SJCRH30 (cell line): ENCODE measurements around the gene SRRM1. TPM values are rescaled to one million over a fixed set of nuclear protein-coding genes. Genes with fewer than 3 reads are reported as not detected.
"Not testable (repeated sequence)": the region's sequence is repeated elsewhere in the genome, so short reads cannot be mapped to it uniquely, and the experiment has no call there.

Experiments
- DNase-seq, 2 experiments: peaks; one replicate each; pipeline ENCODE4 v3.0.0-alpha.2; 2015 to 2020
- H3K27ac ChIP-seq: fragments of 250-450 bp; sonication (Bioruptor Pico); 2 replicates; pipeline ENCODE4 v1.5.1; 2020; ENCODE audit warnings: mild to moderate bottlenecking, moderate library complexity
- H3K27me3 ChIP-seq: fragments of 250-450 bp; sonication (Bioruptor Pico); 2 replicates; pipeline ENCODE4 v1.5.1; 2020; ENCODE audit warnings: mild to moderate bottlenecking, moderate library complexity
- H3K36me3 ChIP-seq: fragments of 250-450 bp; sonication (Bioruptor Pico); 2 replicates; pipeline ENCODE4 v1.5.1; 2020; ENCODE audit warnings: mild to moderate bottlenecking, moderate library complexity
- H3K4me1 ChIP-seq: fragments of 250-450 bp; sonication (Bioruptor Pico); 2 replicates; pipeline ENCODE4 v1.5.1; 2020; ENCODE audit warnings: mild to moderate bottlenecking, moderate library complexity
- H3K4me3 ChIP-seq: fragments of 250-450 bp; sonication (Bioruptor Pico); 2 replicates; pipeline ENCODE4 v1.5.1; 2020; ENCODE audit warnings: mild to moderate bottlenecking, moderate library complexity
- H3K9me3 ChIP-seq: fragments of 250-450 bp; sonication (Bioruptor Pico); replicated peaks from 2 replicates; pipeline ENCODE4 v1.5.1; 2020; ENCODE audit warnings: mild to moderate bottlenecking, moderate library complexity
- total RNA-seq: library from RNA; depleted of rRNA; stranded (reverse); fragments of >200 nt; shearing (Covaris generic); gene quantifications from 2 replicates; pipeline ENCODE4 v1.2.3, GENCODE V29; 2014

Gene SRRM1
- total RNA-seq, 1 experiment from 2014 or later: 131 TPM

GRCh38 chr1:24659993-24660665 is 17.0 kb downstream of the SRRM1 start:
- no peaks in the 10 kb centered on the region for H3K27me3 ChIP-seq
- DNase-seq: no peak
- peaks cover 96% of the 10 kb centered on the region for H3K36me3 ChIP-seq
- no peak overlapping the region for H3K4me3 ChIP-seq
- H3K4me1 ChIP-seq: no peaks in the 10 kb centered on the region
- H3K9me3 ChIP-seq: no peaks in the 10 kb centered on the region
- no peak overlapping the region for H3K27ac ChIP-seq

GRCh38 chr1:24664507-24665033 is 21.5 kb downstream of the SRRM1 start:
- H3K4me1 ChIP-seq: peaks cover under 1% of the 10 kb centered on the region; the same call in 1 of the 2 replicates
- peaks cover 95% of the 10 kb centered on the region for H3K36me3 ChIP-seq
- no peak overlapping the region for H3K4me3 ChIP-seq
- H3K9me3 ChIP-seq: no peaks in the 10 kb centered on the region
- H3K27me3 ChIP-seq: no peaks in the 10 kb centered on the region
- DNase-seq: no peak
- no peak overlapping the region for H3K27ac ChIP-seq

GRCh38 chr1:24666794-24667193 is 23.7 kb downstream of the SRRM1 start:
- no peak for DNase-seq
- no peak overlapping the region for H3K4me3 ChIP-seq
- H3K9me3 ChIP-seq: no peaks in the 10 kb centered on the region
- H3K36me3 ChIP-seq: peaks cover 94% of the 10 kb centered on the region
- peaks cover 22% of the 10 kb centered on the region for H3K4me1 ChIP-seq
- H3K27me3 ChIP-seq: no peaks in the 10 kb centered on the region
- H3K27ac ChIP-seq: no peak overlapping the region

GRCh38 chr1:24671372-24671771 is 28.3 kb downstream of the SRRM1 start:
- not testable (repeated sequence) for H3K4me3 ChIP-seq, H3K9me3 ChIP-seq, H3K27me3 ChIP-seq
- H3K36me3 ChIP-seq: peaks cover 90% of the 10 kb centered on the region
- peaks cover 25% of the 10 kb centered on the region for H3K4me1 ChIP-seq
- peak; percentile 26 to 55 for DNase-seq
- peak overlapping the region; percentile 51 for H3K27ac ChIP-seq

- not testable (repeated sequence) for H3K9me3 ChIP-seq, H3K27ac ChIP-seq, H3K4me3 ChIP-seq, H3K27me3 ChIP-seq, DNase-seq
- Histone ChIP-seq H3K4me1 (peaks cover 25% of the 10 kb centered on the region), H3K36me3 (peaks cover 80% of the 10 kb centered on the region)
These were observed 29.6 kb downstream of the SRRM1 start for GRCh38 chr1:24672686-24673085.

- Histone ChIP-seq H3K36me3 (peaks cover 78% of the 10 kb centered on the region), H3K9me3 (no peaks in the 10 kb centered on the region), H3K4me1 (peaks cover 25% of the 10 kb centered on the region), H3K4me3 (no peak overlapping the region), H3K27ac (no peak overlapping the region), H3K27me3 (no peaks in the 10 kb centered on the region)
- DNase-seq: no peak
These were observed 30.2 kb downstream of the SRRM1 start for GRCh38 chr1:24673341-24673740.

GRCh38 chr1:24678421-24678820 is 35.3 kb downstream of the SRRM1 start:
- peaks cover 30% of the 10 kb centered on the region for H3K36me3 ChIP-seq
- not testable (repeated sequence) for H3K27ac ChIP-seq, H3K4me1 ChIP-seq, H3K27me3 ChIP-seq, H3K4me3 ChIP-seq, DNase-seq, H3K9me3 ChIP-seq

GRCh38 chr1:24679725-24680124 is 36.6 kb downstream of the SRRM1 start:
- Histone ChIP-seq H3K4me1 (peaks cover 5% of the 10 kb centered on the region), H3K27me3 (no peaks in the 10 kb centered on the region), H3K4me3 (no peak overlapping the region), H3K9me3 (no peaks in the 10 kb centered on the region), H3K27ac (no peak overlapping the region), H3K36me3 (peaks cover 18% of the 10 kb centered on the region)
- no peak for DNase-seq

- no peaks in the 10 kb centered on the region for H3K9me3 ChIP-seq
- DNase-seq: peak; percentile 65 to 70
- no peaks in the 10 kb centered on the region for H3K27me3 ChIP-seq
- H3K4me3 ChIP-seq: no peak overlapping the region
- no peaks in the 10 kb centered on the region for H3K36me3 ChIP-seq
- peak overlapping the region; percentile 28; the same call in 1 of the 2 replicates for H3K27ac ChIP-seq
- H3K4me1 ChIP-seq: peaks cover 5% of the 10 kb centered on the region
These were observed 40.6 kb downstream of the SRRM1 start for GRCh38 chr1:24683713-24684162.

- no peaks in the 10 kb centered on the region for H3K36me3 ChIP-seq
- H3K4me3 ChIP-seq: no peak overlapping the region
- no peak for DNase-seq
- peaks cover 5% of the 10 kb centered on the region for H3K4me1 ChIP-seq
- H3K27me3 ChIP-seq: no peaks in the 10 kb centered on the region
- no peak overlapping the region for H3K27ac ChIP-seq
- H3K9me3 ChIP-seq: no peaks in the 10 kb centered on the region
These were observed 44.9 kb downstream of the SRRM1 start for GRCh38 chr1:24688033-24688432.

- Histone ChIP-seq H3K36me3 (no peaks in the 10 kb centered on the region), H3K4me3 (no peak overlapping the region), H3K4me1 (peaks cover 5% of the 10 kb centered on the region), H3K27ac (no peak overlapping the region), H3K27me3 (no peaks in the 10 kb centered on the region), H3K9me3 (no peaks in the 10 kb centered on the region)
- DNase-seq: peak; percentile 80 to 90
These were observed 45.6 kb downstream of the SRRM1 start for GRCh38 chr1:24688621-24689195.

- no peak for DNase-seq
- Histone ChIP-seq H3K9me3 (no peaks in the 10 kb centered on the region), H3K4me3 (no peak overlapping the region), H3K27me3 (no peaks in the 10 kb centered on the region), H3K36me3 (no peaks in the 10 kb centered on the region), H3K27ac (no peak overlapping the region), H3K4me1 (peaks cover 20% of the 10 kb centered on the region)
These were observed 47.9 kb downstream of the SRRM1 start for GRCh38 chr1:24691051-24691450.

- no peak overlapping the region for H3K27ac ChIP-seq
- no peak overlapping the region for H3K4me3 ChIP-seq
- no peaks in the 10 kb centered on the region for H3K9me3 ChIP-seq
- H3K27me3 ChIP-seq: no peaks in the 10 kb centered on the region
- no peak for DNase-seq
- peaks cover 34% of the 10 kb centered on the region for H3K4me1 ChIP-seq
- H3K36me3 ChIP-seq: no peaks in the 10 kb centered on the region
These were observed 49.4 kb downstream of the SRRM1 start for GRCh38 chr1:24692351-24692980.

- no peak for DNase-seq
- Histone ChIP-seq H3K36me3 (no peaks in the 10 kb centered on the region), H3K27ac (no peak overlapping the region)
These were observed 50.8 kb downstream of the SRRM1 start for GRCh38 chr1:24693827-24694379.

GRCh38 chr1:24694380-24694843 is 51.3 kb downstream of the SRRM1 start:
- H3K9me3 ChIP-seq: no peaks in the 10 kb centered on the region
- H3K36me3 ChIP-seq: no peaks in the 10 kb centered on the region
- peaks cover 41% of the 10 kb centered on the region for H3K4me1 ChIP-seq
- peak; percentile 64 to 69 for DNase-seq
- no peak overlapping the region for H3K27ac ChIP-seq
- no peak overlapping the region for H3K4me3 ChIP-seq
- H3K27me3 ChIP-seq: no peaks in the 10 kb centered on the region

More at GRCh38 chr1:24693827-24694379, 50.8 kb downstream of the SRRM1 start:
- no peak overlapping the region for H3K4me3 ChIP-seq
- no peaks in the 10 kb centered on the region for H3K27me3 ChIP-seq
- peaks cover 36% of the 10 kb centered on the region for H3K4me1 ChIP-seq
- no peaks in the 10 kb centered on the region for H3K9me3 ChIP-seq
